ENCODE data around the gene TRIM14.

The TRIM14 gene

GRCh38 chr9:98118640-98119601 is at the start of gene TRIM14:
Gene TRIM14, minus strand, starts transcription at chr9:98119222. Its CDS starts 34 bp downstream, at chr9:98119188.
- no peak for DNase-seq

- no peak for DNase-seq
Measured at GRCh38 chr9:98168153-98168780, 49.2 kb upstream of the TRIM14 start.

- DNase-seq = no peak
Measured at GRCh38 chr9:98164912-98165311, 45.9 kb upstream of the TRIM14 start.

DNA sequence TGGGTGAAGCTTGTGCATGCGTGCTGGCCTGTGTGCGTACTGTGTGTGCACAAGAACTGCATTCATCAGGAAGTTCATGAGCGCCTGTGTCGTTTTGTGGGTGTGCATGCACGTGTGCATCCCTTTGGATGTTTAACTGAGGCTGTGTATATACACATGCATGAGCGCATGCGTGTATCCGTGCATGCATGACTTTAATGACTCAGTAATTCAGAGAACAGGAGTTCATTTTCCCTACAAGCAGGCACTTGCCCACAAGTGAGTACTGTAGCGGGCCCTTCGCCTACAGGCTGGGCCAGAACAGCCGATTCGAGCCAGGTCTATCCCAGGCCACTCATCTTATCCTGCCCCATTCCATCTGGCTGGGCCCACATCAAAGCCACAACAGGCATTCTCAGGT is 43.6 kb upstream of the TRIM14 start:
- DNase-seq = no peak

DNA sequence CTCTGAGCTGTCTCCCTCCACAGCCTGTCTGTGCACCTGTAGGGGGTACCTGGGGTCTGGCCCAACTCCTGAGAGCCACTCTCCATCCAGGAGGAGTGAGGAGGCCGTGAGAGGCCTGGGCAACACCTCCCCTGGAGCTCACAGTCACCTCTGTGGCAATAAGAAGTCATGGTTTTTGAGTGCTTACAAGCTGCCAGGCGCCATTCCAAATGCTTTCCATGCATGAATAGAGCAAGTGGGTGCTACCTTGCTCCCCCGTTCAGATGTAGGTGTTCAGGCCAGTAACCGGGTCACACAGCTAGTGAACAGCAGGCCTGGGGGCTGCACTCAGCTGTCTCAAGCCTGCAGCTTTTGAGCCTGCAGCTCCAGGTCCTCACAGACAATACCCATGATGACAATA is 42.8 kb upstream of the TRIM14 start:
- no peak for DNase-seq

- DNase-seq = no peak
Measured at GRCh38 chr9:98159790-98160189, 40.8 kb upstream of the TRIM14 start.

- DNase-seq = no peak
Measured at GRCh38 chr9:98159301-98159700, 40.3 kb upstream of the TRIM14 start.

- no peak for DNase-seq
Measured at GRCh38 chr9:98158071-98158831, 39.2 kb upstream of the TRIM14 start.

- DNase-seq = no peak
Measured at GRCh38 chr9:98157372-98157771, 38.4 kb upstream of the TRIM14 start.

DNA sequence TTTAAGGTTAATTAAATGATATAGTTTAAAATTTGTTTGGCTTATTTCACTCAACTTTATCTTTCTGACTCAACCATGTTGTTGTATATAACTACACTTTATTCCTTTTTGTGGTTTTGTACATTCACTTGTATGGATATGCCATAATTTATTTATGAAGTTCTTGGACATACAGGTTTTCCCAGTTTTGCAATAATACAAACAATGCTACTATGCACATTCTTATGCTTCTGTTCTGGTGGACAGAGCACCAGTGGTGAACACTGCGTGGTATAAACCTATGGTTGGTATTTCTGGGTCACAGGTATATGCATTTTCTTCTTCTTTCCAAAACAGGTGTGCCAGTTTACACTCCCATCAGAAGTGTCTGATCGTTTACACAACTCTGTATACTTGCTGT is 35.7 kb upstream of the TRIM14 start:
- DNase-seq = no peak

- no peak for DNase-seq
Measured at GRCh38 chr9:98152526-98152925, 33.5 kb upstream of the TRIM14 start.

- no peak for DNase-seq
Measured at GRCh38 chr9:98150721-98151120, 31.7 kb upstream of the TRIM14 start.

- DNase-seq = no peak
Measured at GRCh38 chr9:98150164-98150563, 31.1 kb upstream of the TRIM14 start.

- no peak for DNase-seq
Measured at GRCh38 chr9:98149422-98149821, 30.4 kb upstream of the TRIM14 start.

DNA sequence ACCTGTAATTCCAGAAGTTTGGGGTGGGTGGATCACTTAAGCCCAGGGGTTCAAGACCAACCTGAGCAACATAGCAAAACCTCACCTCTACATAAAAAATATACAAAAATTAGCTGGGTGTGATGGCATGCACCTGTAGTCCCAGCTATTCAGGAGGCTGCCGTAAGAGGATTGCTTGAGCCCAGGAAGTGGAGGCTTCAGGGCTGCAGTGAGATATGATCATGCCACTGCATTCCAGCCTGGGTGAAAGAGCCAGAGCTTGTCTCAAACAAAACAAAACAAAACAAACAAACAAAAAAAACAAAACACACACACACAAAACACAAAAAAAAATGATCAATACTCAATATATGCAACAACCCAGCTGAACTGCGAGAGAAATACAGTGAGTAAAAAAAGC is 29.5 kb upstream of the TRIM14 start:
- DNase-seq = no peak

DNA sequence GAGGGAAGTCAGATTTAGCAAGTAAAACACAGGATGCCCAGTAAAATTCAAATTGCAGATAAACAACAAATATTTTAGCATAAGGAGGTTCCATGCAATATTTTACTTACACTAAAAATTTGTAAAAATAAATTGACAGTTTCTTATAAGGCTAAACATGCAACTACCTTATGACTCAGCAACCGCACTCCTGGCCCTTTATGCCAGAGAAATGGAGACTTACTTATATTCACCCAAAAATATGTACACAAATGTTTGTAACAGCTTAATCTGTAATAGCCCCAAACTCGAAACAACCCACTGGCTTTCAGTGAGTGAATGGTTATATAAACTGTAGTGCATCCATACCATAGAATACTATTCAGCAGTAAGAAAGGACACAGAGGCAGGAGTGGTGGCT is 28.6 kb upstream of the TRIM14 start:
- DNase-seq = no peak

- no peak for DNase-seq
Measured at GRCh38 chr9:98146101-98146991, 27.3 kb upstream of the TRIM14 start.

DNA sequence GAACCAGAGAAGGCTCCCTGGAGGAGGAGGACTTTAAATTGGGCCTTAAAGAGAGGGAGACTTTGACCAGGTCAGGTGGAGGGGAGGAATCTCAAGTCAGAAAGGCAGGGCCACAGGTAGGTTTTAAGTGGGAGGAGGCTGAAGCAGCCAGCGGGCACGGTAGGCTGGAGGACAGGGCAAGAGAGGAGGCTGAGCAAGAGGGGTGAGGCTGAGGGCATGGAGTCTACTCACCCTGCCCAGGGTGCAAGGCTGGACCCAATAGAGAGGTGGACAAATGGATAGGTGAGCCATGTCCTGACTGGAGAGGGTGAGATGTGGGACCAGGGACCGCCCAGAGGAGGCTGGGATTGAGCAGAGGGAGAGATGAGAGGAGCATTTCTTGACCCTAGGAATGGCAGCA is 25.6 kb upstream of the TRIM14 start:
- no peak for DNase-seq

- no peak for DNase-seq
Measured at GRCh38 chr9:98144076-98144475, 25.1 kb upstream of the TRIM14 start.

- DNase-seq = no peak
Measured at GRCh38 chr9:98142925-98143481, 24.0 kb upstream of the TRIM14 start.

DNA sequence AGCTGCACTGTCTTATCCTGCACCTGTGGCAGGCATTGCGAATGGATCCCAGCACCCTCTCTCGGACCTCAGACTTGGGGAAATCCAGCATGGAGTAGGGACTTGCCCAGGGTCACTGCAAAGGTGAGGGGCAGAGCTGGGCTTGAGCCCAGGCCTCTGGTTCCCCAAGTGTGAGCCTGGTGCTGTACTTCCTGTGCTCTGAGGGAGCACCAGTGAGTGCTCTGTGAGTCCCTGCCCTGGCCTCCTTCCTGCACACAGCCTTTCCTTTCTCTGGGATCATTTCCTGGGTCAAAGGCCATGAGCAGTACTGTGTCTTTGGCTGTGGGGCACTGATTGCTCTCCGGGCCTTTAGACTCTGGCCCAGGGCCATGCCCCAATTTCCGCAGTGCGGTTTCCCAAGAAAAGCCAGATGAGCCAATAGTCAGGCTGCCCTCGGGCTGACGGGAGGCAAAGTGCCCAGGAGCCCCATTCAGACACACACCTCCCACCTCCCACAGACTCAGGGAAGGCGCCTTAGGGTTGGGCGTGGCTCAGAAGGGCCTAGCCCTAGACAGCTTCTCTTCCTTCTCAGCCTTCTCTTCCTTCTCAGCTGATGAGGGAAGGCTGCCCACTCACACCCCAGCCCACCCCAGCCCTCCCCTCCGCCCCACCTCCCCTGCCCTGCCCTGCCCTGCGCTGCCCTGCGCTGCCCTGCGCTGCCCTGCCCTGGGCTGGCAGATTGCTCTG is 23.3 kb upstream of the TRIM14 start:
- DNase-seq = no peak

All from cerebellar nuclear complex (tissue), 1 donor.